GM20431 (cell line): ENCODE results near the gene HIF3A.
"Not testable (repeated sequence)": the region's sequence is repeated elsewhere in the genome, so short reads cannot be mapped to it uniquely, and the experiment has no call there.

Source experiments
- in situ Hi-C: fragments of 300-500 bp; cut with MseI, MboI; formaldehyde crosslinking; loops from one replicate; pipeline ENCODE4 v1.15.0; 2020; ENCODE audit warnings: low sequenced_read_pairs; ENCODE audit not compliant: unreplicated experiment

The HIF3A gene

DNA sequence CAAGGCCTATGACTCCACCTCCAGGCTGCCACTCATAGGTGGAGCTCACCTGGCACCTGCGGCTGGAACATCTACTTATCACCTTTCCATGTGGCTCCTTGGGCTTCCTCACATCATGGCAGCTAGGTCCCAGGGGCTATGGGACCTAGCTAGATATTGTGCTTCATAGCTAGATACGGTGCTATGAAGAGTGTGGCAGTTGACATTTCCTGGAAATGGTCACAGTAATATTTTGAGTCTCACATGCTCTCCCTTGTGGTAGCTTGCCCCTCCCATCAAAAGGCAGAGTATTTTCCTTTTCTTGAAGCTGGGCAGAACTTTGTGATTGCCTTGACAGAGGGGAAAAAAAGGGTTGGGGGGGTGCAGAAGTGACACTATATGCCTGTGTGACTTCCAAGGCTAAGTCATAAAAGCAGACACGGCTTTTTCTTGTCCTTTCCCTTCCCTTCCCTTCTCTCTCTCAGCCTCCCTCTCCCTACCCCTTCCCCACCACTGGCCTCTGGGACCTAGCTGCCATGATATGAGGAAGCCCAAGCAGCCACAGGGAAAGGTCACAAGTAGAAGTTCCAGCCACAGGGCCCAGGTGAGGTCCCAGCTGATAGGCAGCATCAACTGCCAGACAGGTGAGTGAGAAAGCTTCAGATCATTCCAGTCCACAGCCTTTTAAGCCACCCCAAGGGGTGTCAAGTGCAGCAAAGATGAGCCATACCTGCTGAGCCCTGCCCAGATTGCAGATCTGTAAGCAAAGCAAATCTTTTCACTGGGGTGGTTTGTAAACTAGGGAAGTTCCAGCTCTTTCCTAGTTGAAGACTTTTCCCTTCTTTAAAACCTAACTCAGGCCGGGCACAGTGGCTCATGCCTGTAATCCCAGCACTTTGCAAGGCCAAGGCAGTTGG is 6.9 kb upstream of the HIF3A start:
- in situ Hi-C loops: loop anchor here (25.0 kb wide), 1 partner anchor 197 kb away; the partner anchor contains the start of gene PNMA8B

DNA sequence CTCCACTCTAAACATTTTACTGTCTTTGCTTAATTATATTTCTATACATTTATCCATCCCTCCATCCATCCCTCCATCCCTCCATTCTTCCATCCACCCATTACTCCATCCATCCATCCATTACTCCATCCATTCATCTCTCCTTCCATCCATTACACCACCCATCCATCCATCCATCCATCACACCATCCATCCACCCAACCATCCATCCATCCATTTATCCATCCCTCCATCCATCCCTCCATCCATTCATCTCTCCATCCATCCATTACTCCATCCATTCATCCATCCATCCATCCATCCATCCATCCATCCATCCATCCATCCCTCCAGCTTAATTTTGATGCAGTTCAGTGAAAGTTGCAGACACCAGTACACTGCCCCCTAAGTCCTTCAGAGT is 5.0 kb upstream of the HIF3A start:
- in situ Hi-C loops: loop anchor here (25.0 kb wide), 1 partner anchor 195 kb away; the partner anchor contains the start of gene PNMA8B

DNA sequence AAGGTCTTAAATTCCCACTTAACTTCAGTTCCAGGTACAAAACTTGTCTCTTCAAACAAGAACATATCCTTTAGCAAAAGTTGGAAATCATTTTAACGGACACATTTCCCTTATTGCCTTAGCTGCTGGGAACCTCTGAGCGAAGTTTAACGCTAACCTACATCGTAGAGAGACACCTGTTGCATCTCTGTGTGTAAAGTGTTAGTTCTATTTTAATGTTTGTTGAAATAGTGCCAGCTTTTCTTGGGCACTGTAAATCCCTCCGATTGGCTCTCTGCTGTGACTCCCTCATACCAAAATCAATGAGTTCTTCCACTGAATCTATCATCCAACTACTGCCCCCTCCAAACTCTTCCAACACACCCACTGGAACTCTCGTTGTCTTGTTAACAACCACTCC is 2.3 kb upstream of the HIF3A start:
- in situ Hi-C loops: loop anchor here (25.0 kb wide), 1 partner anchor 193 kb away; the partner anchor contains the start of gene PNMA8B

DNA sequence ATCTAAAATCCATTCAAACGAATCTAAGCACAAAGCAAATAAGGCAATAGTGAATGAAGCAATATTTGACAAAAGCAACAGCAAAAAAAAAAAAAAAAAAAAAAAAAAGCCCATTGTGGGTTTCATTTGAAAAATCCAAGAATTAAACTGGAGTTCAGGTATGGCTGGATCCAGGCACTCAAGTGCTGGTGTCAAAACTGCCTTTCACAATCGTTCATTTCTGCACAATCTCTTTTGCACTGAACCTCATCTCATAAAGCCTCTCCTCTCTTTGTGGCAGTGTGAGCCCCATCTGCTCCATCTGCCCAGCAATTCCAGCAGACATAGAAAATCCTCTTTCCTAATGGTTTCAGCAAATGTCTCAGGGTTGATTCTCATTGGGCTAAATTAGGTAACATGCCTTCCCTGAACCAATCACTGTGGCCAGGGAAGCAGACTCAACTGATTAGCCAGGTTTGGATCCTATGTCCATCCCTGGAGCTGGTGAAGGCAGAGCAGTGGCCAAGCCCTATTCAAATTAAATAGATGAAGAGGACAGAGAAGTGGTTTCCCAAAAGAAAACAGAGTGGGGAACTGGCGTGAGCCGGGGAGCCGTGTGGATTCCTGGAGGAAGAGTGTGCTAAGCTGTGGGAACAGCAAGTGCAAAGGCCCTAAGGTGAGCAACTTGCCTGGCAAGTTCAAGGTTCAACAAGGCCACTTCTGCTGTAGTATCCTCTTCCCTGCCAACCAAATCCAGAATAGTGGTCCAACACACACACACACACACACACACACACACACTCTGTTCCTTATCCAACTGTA is 1.2 kb upstream of the HIF3A start:
- in situ Hi-C loops: loop anchor here (25.0 kb wide), 1 partner anchor 192 kb away; the partner anchor contains the start of gene PNMA8B

DNA sequence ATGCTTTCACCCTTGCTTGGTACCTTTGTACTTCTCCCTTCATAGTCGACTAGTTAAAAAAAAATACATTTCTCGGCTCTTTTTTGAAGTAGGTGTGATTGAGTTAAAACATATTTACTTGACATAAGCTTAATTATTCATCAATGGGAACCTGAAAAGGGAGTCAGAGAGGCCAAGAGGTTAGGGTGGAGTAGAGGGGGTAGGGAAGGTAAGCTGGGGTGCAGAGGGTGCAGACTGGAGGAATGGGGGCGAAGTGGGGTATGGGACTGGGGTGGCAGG is 701 bp upstream of the HIF3A start:
- in situ Hi-C loops: loop anchor here (25.0 kb wide), 1 partner anchor 191 kb away; the partner anchor contains the start of gene PNMA8B

DNA sequence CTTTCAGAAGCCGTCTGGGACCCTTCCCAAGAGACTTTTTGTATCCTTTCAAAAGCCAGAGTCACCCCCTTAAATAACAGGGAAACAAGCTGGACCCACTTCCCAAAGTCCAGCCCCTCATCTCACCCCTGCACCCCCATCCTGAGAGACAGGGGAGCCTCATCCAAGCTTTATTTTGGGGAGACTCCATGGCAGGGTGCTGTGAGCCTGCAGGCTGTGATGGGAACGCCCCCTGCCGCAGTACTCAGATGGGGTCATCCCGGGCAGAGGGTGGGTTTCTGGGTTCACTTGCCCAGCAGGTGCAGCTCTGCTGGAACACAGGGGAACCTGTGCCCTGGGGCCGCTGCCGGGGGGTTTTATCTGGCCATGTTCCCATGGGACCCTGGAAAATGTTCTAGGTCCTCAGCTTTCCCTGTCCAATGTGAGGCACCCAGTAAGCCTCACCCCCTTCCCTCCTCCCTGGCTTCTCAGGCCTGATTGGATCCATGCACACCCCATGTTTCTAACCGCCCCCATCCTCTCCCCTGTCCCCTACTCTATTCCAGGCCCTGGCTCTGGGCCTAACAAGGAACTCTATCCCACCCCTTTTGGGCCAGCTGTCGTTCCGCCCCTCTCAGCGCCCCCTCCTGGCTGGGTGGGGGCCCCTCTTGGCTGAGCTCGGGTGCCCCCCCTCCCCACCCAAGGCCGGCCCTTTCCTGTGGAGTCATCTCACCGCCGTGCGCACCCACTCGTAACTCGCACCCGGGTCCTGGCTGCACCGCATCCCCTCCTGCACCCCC is 1.0 kb downstream of the HIF3A start:
- in situ Hi-C loops: loop anchor here (25.0 kb wide), 1 partner anchor 189 kb away; the partner anchor contains the start of gene PNMA8B

DNA sequence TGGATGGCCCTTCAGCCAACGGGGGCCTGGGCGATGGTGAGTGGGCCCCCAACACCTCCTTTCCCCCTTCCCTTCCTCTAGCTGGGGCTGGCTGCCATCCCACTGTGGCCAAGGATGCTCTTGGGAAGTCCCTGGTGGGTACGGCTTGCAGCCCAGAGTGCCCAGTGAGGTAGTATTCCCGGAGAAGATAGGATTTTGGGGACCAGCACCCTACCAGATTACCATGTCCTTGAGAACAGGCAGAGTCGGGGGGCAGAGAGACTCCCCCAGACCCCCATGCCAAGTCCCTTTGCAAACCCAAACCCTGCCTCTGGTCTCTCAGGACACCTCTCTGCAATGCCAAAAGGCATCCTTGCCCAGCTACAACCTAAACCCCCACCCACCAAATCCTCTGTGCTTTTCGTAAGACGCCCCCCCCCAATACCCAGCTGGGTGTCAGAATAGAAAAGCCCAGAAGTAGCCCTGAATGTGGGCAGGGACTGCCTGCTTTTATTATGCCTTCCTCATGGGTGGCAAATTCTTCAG is 1.7 kb downstream of the HIF3A start:
- in situ Hi-C loops: loop anchor here (25.0 kb wide), 1 partner anchor 189 kb away; the partner anchor contains the start of gene PNMA8B

DNA sequence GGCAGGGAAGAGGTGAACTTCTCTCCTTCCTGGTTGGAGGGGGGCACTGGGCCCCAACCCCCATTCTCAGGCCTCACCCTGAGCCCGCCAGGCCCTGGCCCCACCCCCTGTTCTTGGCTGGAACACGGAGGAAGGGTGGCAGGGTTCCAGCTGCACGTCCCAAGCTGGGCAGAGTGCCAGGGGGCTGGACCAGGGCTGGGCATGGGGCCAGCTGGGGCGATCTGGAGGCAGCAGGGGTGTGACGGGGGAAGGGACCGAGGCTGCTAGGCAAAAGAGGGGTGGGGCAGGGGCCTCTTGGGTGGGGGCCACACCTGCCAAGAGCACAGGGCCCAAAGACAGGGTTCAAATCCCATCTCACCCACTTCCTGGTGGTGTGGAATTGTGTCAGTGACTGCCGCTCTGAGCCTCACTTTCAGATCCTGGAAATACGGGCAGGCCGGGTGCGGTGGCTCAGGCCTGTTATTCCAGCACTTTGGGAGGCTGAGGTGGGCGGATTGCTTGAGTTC is 2.2 kb downstream of the HIF3A start:
- in situ Hi-C loops: loop anchor here (25.0 kb wide), 1 partner anchor 188 kb away; the partner anchor contains the start of gene PNMA8B

DNA sequence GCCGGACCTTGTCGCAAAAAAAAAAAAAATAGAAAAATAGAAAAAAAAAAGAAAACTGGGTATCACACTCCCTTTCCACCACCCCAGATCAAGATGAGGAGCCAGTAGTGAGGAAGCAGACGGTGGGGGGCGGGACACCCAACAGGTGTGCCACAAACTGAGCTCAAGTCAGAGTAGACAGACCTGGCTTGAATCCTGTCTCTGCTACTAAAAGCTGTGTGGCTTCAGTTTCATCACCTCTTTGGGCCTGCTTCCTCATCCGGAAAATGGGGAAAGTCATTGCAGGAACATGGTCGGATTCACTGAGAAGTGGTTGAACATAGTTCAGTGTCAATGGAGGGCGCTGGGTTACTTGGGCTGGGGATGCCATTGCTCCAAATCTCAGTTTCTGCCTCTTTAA is 2.9 kb downstream of the HIF3A start:
- in situ Hi-C loops: loop anchor here (25.0 kb wide), 1 partner anchor 188 kb away; the partner anchor contains the start of gene PNMA8B

DNA sequence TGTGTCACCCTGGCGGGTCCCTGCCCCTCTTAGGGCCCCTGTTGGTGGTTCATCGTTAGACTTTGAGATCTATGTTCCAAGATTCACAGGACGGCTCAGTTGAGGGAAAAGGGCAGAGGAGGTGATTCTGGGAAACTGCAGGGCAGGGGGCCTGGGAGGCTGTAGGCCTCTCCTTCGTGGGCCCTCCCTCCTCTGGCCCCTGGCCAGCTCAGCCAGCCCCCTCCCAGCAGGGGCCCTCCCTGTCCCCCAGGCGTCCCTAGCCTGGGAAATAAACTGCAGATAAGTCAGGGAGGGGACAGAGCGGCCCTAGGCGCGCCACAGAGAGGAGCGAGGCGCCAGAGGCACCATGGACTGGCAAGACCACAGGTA is 6.5 kb downstream of the HIF3A start:
- in situ Hi-C loops: no loop called here

DNA sequence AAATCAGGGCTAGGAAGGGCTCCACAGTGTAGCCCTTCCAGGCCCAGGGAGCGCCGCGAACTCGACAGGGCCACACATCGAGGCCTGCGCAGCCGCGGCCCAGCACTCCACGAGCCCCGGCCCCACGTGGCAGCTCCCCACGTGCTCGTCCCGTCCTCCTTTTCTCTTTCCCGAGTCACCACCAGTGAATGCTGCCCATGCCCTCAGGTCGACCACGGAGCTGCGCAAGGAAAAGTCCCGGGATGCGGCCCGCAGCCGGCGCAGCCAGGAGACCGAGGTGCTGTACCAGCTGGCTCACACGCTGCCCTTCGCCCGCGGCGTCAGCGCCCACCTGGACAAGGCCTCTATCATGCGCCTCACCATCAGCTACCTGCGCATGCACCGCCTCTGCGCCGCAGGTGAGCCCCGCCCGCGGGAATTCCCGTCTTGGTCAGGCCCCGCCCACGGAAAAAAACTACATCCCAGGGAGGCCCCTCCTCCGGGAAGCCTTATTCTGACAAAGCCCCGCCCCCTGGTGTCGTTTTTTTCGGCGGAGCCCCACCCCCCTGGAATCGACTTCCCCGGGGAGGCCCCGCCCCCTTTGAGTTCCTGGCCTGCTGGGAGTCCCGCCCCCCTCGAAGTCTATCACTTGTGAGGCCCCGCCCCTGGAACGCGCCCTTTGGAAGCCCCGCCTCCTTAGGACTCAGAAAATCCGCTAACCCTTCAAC is 7.0 kb downstream of the HIF3A start:
- in situ Hi-C loops: no loop called here

DNA sequence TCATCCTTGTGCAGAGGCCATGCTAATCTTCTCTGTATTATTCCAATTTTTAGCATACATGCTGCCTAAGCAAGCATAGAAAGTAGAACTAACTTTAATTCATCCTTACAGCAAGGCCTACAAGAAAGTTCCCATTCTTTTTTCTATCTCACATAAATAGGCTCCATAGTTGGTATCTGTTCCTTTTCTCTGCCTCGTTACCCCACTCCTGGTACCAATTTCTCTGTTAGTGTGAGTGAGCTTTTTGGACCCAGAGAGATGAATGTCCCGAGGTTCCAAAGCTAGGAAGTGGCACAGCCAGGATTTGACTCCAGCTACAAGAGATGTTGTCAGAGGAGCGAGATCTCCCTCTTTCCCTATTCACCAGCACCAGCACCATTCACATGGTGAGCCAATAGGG is 9.7 kb downstream of the HIF3A start:
- in situ Hi-C loops: no loop called here

DNA sequence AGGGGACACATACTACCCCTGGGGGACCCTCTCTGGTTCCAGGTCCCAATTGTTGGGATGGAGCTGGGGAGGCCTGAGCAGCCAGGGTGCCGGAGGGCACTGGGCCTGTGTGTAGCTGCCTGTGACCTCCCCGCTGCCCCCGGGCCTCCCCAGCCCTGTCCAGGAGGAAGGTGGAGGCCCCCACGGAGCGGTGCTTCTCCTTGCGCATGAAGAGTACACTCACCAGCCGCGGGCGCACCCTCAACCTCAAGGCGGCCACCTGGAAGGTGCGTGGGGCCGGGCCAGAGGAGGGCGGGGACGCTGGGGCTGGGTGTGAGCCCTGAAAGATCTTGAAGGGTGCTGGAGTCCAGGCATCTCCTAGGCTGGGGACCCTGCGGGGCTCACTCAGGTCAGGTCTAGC is 11.7 kb downstream of the HIF3A start:
- in situ Hi-C loops: no loop called here

DNA sequence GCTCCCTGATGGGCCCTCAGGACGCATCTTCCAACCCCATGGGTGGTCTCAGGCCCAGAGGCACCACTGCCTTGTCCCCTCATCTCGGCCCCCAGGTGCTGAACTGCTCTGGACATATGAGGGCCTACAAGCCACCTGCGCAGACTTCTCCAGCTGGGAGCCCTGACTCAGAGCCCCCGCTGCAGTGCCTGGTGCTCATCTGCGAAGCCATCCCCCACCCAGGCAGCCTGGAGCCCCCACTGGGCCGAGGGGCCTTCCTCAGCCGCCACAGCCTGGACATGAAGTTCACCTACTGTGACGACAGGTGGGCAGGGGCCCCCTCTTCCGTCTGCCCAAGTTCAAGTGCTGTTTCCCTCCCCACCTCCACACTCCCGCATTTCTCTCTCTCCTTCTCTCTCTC is 12.2 kb downstream of the HIF3A start:
- in situ Hi-C loops: no loop called here

DNA sequence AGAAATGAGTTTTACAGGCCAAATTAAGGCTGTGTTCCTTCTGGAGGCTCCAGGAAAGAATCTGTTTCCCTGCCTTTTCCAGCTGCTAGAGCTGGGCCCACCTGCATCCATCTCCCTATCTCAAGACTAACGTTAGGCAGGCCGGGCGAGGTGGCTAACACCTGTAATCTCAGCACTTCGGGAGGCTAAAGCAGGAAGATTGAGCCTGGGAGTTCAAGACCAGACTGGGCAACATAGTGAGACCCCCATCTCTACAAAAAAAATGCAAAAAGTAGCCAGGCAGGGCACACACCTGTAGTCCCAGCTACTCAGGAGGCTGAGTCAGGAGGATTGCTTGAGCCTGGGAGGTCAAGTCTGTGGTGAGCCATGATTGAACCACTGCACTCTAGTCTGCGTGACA is 14.6 kb downstream of the HIF3A start:
- in situ Hi-C loops: no loop called here

DNA sequence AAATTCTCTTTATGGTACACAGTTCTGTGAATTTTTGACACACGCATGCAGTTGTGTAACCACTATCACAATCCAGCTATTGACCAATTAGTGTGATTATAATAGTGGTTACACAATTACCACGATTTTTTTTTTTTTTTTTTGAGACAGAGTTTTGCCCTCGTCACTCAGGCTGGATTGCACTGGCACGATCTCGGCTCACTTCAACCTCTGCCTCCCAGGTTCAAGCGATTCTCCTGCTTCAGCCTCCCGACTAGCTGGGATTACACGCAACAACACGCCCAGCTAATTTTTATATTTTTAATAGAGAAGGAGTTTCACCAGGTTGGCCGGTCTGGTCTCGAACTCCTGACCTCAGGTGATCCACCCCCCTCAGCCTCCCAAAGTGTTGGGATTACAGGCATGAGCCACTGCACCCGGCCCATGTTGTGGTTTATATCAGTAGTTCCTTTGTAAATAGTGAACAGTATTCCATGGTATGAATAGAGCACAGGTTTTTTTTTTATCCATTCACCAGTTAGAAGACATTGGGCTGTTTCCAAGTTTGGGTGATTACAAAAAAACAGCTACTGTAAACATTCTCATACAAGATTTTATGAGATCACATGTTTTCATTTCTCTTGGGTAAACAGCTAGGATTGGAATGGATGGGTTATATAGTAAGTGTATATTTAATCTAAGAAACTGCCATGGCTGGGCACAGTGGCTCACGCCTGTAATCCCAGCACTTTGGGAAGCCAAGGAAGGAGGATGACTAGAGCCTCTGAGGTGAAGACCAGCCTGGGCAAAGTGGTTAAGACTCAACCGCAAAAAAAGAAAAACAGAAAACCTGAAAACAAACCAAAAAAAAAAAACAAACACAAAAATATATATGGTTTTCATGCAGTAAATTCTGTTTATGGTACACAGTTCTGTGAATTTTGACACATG is 17.0 kb downstream of the HIF3A start:
- in situ Hi-C loops: not testable (repeated sequence)

DNA sequence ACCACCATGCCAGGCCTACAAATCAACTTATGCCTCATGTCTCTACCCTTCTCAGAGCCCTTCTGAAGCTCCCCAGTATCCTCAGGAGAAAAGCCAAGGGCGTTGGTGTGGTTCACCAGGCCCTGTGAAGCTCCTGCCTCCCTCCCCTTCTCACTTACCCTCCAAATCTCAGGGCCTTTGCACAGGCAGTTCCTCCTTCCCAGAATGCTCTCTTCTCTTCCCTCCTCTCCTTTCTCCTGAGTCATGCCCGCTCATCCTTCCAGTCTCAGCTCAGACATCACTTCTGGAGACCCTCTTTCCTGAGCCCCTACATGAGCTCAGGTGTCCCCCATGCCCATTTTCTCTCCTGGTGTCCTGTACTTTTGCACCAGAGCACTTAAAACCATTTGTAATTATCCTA is 20.5 kb downstream of the HIF3A start:
- in situ Hi-C loops: no loop called here

DNA sequence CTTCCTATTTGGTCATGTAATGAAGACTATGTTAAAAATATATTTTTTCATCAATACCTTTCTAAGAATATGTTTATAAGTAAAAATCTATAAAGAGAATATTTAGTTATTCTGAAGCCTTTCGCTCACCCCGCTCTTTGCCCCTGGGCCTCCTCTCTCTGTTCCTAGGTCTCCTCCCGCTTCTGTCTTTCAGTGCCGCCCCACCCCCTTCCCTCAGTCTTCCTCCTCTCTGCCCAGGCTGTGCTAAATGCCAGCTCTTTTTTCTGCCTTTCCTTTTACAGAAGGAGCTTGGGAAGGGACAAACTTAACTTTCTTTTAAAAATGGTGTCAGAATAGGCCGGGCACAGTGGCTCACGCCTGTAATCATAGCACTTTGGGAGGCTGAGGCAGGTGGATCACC is 22.8 kb downstream of the HIF3A start:
- in situ Hi-C loops: no loop called here
